ENCODE measurements around the gene SPATA16. TPM values are rescaled to one million over a fixed set of nuclear protein-coding genes. Genes with fewer than 3 reads are reported as not detected.
"Not testable (repeated sequence)": the region's sequence is repeated elsewhere in the genome, so short reads cannot be mapped to it uniquely, and the experiment has no call there.

SPATA16 gene
- total RNA-seq, 1 donor, result not detected

DNA sequence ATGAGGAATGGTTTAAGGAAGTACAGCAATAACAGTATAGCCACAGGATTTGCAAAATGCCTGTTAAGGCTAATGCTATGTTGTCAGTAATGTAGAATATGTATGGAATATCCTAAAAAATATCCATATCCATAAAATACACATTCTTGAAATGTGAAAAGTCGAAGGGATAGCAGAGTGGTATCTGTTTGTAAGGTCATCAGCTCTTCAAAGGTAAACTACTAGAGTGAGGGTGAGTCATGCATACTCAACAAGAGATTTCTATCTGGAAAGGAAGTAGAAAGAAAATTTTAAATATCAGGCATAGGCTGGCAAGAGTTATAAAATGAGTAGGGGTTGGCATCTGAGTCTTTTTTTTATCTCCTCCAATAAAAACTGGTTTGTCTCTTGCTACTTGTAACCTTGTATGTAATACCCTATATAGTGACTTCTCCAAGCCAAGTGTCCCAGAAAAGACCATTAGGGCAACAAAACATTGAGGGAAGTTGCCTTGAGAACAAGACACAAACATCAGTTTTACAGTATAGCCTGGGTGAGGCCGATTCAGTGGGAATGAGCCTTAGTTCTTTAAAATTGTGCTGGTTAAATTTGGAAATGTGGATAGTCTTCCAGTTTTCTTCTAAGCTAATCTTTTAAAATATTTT is 103.1 kb downstream of the SPATA16 start:
- H3K4me1 ChIP-seq (ENCODE audit: insufficient read depth, low read length), result no peaks in the 10 kb centered on the region

DNA sequence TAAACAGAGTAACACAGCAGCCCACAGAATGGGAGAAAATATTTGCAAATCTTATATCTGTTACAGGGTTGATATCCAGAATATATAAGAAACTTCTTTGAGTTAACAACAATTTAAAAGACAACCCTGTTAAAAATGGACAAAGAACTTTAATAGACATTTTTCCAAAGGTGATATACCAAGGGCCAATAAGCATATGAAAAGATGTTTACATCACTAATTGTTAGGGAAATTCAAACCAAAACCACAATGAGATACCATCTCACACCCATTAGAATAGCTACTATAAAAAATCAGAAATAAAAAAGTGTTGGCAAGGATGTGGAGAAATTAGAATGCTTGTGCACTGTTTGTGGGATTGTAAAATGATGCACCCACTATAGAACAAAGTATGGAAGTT is 110.8 kb downstream of the SPATA16 start:
- Histone ChIP-seq H3K9me3 (ENCODE audit: low read depth, low read length) (no peaks in the 10 kb centered on the region), H3K27me3 (ENCODE audit: insufficient read depth, low read length) (no peaks in the 10 kb centered on the region), H3K4me3 (ENCODE audit: low read length) (no peak overlapping the region), H3K4me1 (ENCODE audit: insufficient read depth, low read length) (no peaks in the 10 kb centered on the region)

More for the DNA sequence above, 103.1 kb downstream of the SPATA16 start:
- no peaks in the 10 kb centered on the region for H3K27me3 ChIP-seq (ENCODE audit: insufficient read depth, low read length)
- no peaks in the 10 kb centered on the region for H3K9me3 ChIP-seq (ENCODE audit: low read depth, low read length)
- H3K4me3 ChIP-seq (ENCODE audit: low read length), result no peak overlapping the region

DNA sequence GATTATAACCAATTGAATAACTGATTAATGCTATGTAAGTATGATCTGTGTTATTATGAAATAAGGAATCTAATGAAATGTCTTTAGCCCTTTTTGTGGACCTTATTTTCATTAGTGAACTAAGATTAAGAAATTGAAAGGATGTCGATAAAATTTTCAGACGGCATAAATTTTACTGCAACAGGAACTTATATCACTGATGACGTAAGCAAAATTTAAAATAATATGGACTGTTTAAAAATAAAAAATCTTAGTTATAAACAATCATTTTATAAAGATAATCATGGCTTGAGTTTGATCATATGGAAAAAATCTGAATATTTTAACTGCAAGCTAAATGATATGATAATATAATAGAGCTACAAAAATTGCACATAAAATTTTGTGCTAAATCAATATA is 112.7 kb downstream of the SPATA16 start:
- no peaks in the 10 kb centered on the region for H3K9me3 ChIP-seq (ENCODE audit: low read depth, low read length)
- no peaks in the 10 kb centered on the region for H3K27me3 ChIP-seq (ENCODE audit: insufficient read depth, low read length)
- no peak overlapping the region for H3K4me3 ChIP-seq (ENCODE audit: low read length)
- H3K4me1 ChIP-seq (ENCODE audit: insufficient read depth, low read length), result no peaks in the 10 kb centered on the region

DNA sequence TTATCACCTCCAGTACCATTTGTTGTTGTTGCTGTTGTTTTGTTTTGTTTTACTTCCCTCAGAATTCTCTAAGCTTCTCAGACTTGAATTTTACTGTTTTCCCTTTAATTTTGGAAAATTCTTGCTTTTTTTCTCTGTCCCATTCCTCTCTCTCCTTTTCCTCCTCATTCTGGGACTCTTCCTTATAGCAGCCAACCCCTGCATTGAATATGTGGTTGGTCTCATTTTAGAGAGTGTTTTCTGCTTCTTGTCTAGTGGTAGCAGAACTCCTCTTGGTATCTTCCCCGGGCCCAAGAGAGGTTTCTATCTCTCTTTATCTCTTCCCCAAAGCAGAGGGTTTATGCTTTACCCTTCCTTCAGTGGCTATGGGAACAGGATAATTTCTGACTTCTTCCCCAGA is 113.6 kb downstream of the SPATA16 start:
- H3K27me3 ChIP-seq (ENCODE audit: insufficient read depth, low read length), result no peaks in the 10 kb centered on the region
- H3K9me3 ChIP-seq (ENCODE audit: low read depth, low read length), result no peaks in the 10 kb centered on the region
- H3K4me3 ChIP-seq (ENCODE audit: low read length), result no peak overlapping the region
- no peaks in the 10 kb centered on the region for H3K4me1 ChIP-seq (ENCODE audit: insufficient read depth, low read length)

DNA sequence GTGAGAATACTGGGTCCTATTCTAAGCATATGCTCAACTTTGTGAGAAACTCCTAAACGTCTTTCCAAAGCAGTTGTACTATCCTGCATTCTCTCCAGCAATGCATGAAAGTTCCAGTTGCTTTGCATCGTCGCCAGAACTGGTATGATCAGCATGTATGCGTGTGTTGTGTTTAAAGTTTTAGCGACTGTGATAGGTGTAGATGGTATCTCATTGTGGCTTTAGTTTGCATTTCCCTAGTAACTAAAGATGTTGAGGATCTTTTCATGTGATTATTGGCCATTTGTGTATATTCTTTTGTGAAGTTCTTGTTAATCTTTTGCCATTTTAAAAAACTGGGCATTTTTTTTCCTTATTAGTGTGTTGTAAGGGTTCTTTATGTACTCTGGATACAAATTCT is 115.1 kb downstream of the SPATA16 start:
- Histone ChIP-seq H3K4me3 (ENCODE audit: low read length) (no peak overlapping the region), H3K27me3 (ENCODE audit: insufficient read depth, low read length) (no peaks in the 10 kb centered on the region), H3K9me3 (ENCODE audit: low read depth, low read length) (no peaks in the 10 kb centered on the region), H3K4me1 (ENCODE audit: insufficient read depth, low read length) (no peaks in the 10 kb centered on the region)

DNA sequence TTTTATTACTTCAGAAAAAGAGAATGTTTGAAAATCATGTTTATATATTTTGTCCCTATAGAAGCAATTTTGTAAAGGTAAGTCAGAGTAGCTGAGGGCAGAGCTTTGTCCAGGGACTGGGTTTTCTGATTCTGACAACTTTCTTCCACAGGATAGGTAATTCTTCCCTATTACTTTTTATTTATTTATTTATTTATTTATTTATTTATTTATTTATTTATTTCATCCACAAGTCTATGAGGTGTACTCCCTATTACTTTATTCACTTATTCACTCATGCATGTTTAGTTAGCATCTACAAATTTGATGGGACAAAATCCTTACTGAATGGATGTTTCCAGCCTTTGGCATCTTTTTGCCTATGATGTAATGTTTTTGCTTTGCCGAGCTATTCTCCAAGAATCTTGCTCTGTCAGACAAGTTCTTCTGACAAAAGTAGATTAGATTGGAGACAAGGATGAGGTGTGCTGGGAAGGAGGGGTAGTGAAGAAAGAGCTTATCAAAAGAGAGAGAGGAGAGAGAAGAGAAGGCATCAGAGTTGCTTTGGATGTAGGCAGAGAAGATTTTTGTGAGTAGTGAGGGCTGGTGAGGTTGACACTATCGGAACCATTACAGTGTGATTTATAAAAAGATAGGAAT is 119.4 kb downstream of the SPATA16 start:
- no peaks in the 10 kb centered on the region for H3K9me3 ChIP-seq (ENCODE audit: low read depth, low read length)
- H3K27me3 ChIP-seq (ENCODE audit: insufficient read depth, low read length), result no peaks in the 10 kb centered on the region
- no peaks in the 10 kb centered on the region for H3K4me1 ChIP-seq (ENCODE audit: insufficient read depth, low read length)

DNA sequence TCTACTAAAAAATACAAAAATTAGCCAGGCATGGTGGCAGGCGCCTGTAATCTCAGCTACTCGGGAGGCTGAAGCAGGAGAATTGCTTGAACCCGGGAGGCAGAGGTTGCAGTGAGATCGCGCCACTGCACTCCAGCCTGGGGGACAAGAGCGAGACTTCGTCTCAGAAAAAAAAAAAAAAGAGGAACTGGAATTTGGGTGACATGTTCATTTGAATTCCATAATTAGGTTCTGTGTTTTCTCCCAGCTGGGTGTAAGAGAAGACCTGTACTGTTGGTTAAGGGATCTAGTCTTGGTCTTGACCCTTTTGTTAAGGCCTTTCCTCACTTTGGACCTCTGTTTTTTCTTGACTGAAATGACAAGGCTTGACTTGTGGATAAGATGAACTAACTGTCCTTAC is 120.9 kb downstream of the SPATA16 start:
- not testable (repeated sequence) for H3K27me3 ChIP-seq (ENCODE audit: insufficient read depth, low read length); H3K9me3 ChIP-seq (ENCODE audit: low read depth, low read length); H3K4me3 ChIP-seq (ENCODE audit: low read length); H3K4me1 ChIP-seq (ENCODE audit: insufficient read depth, low read length)

More for the DNA sequence above, 119.4 kb downstream of the SPATA16 start:
- H3K4me3 ChIP-seq (ENCODE audit: low read length), result no peak overlapping the region

DNA sequence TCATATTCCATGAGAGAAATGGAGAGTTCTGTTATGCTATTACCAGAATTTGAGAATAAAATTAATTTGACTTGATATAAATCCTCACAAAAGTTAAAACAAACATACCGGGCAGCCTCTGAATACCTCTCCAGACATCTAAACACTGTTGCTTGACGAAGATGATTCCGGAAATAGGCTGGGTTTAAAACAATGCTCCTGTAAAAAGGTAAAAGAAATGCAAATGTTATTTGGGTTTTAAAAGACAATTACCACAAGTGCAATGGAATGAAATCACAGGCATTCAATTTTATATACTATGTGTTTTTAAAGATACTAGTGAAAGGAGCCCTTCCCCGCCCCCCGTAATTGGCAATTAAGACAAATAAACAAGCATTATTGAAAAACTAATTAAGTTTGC is 121.7 kb downstream of the SPATA16 start:
- H3K4me3 ChIP-seq (ENCODE audit: low read length), result no peak overlapping the region
- H3K4me1 ChIP-seq (ENCODE audit: insufficient read depth, low read length), result no peaks in the 10 kb centered on the region
- H3K9me3 ChIP-seq (ENCODE audit: low read depth, low read length), result no peaks in the 10 kb centered on the region
- H3K27me3 ChIP-seq (ENCODE audit: insufficient read depth, low read length), result no peaks in the 10 kb centered on the region

DNA sequence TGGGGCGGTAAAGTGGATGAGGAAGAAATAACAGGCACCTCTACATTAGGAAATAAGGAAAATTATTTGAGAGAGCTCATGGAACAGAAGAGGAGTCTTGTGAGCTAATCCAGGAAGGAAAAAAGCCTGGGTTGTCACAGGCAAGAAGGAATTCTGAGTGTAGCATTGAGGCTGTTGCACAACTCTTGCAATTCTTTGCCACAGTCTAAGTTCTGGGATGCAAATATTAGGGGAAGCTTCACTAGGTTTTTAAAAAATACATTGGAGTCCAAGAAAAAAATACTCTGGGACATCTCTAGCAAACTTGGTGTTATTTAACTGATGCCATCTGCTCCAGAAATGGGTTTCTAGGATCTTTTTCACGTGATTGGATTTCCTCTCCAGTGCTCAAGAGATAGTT is 122.3 kb downstream of the SPATA16 start:
- H3K4me1 ChIP-seq (ENCODE audit: insufficient read depth, low read length), result no peaks in the 10 kb centered on the region
- H3K27me3 ChIP-seq (ENCODE audit: insufficient read depth, low read length), result no peaks in the 10 kb centered on the region
- no peak overlapping the region for H3K4me3 ChIP-seq (ENCODE audit: low read length)
- no peaks in the 10 kb centered on the region for H3K9me3 ChIP-seq (ENCODE audit: low read depth, low read length)

DNA sequence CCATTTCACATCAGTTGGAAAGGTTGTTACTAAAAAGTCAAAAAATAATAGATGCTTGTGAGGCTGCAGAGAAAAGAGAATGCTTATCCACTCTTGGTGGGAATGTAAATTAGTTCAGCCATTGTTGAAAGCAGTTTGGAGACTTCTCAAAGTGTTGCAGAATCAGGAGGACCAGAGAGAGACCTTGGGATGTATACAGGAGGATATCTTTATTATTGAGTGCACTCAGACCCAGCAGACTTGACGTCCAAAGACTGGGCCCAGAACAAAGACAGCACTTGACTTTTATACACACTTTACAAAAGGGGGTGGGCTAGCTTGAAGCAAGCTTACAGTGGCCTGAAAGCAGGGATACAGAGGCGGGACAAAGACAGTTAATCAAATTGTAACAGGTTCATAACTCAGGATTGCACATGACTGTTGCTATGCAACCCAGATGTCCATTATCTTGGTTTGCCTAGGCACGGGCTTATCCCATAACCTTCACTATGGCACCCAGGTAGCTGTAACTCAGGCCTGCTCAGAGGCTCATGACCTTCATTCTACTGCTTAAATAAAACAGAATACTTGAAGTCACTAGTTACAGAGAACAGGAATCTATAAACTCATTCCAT is 127.7 kb downstream of the SPATA16 start:
- no peaks in the 10 kb centered on the region for H3K9me3 ChIP-seq (ENCODE audit: low read depth, low read length)
- H3K27me3 ChIP-seq (ENCODE audit: insufficient read depth, low read length), result no peaks in the 10 kb centered on the region
- no peak overlapping the region for H3K4me3 ChIP-seq (ENCODE audit: low read length)
- no peaks in the 10 kb centered on the region for H3K4me1 ChIP-seq (ENCODE audit: insufficient read depth, low read length)

DNA sequence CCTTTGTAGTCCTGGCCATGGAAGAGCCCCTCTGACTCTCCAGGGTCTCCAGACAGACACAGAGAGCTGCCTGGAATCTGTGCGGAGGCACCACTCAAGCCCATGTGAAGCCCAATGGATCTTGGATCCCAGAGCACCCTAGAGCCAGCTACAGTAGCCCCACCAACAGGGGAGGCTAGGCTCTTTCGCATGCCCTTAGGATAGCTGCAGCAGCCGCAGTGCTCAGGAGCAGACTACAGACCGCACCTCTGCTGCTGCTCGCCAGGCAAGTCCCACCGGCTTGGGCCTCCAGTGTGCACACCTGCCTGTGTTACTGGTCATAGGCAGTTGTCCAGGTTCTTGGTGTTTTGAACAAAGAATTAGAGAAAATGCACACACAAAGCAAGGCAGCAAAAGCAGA is 131.6 kb downstream of the SPATA16 start:
- no peaks in the 10 kb centered on the region for H3K9me3 ChIP-seq (ENCODE audit: low read depth, low read length)
- no peaks in the 10 kb centered on the region for H3K27me3 ChIP-seq (ENCODE audit: insufficient read depth, low read length)
- H3K4me1 ChIP-seq (ENCODE audit: insufficient read depth, low read length), result no peaks in the 10 kb centered on the region
- H3K4me3 ChIP-seq (ENCODE audit: low read length), result no peak overlapping the region

DNA sequence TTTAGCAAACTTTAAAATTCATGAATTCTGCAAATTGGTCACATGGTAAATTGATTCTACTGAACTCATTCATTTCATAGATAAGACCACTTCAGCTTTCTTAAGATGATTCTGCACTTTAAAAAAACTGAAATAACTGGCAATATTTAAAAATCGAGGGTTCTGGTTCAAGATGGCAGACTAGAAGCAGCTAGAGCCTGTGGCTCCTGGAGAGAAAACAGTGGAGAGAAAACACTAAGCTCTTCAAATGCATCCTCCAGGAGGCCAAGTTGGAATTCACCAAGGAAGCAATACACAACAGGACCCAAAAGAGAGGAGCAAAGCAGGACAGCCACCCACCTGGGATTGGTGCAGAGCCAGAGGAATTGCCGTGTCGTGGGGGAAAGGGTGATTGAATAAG is 132.1 kb downstream of the SPATA16 start:
- Histone ChIP-seq H3K4me3 (ENCODE audit: low read length) (no peak overlapping the region), H3K4me1 (ENCODE audit: insufficient read depth, low read length) (no peaks in the 10 kb centered on the region), H3K27me3 (ENCODE audit: insufficient read depth, low read length) (no peaks in the 10 kb centered on the region), H3K9me3 (ENCODE audit: low read depth, low read length) (no peaks in the 10 kb centered on the region)

DNA sequence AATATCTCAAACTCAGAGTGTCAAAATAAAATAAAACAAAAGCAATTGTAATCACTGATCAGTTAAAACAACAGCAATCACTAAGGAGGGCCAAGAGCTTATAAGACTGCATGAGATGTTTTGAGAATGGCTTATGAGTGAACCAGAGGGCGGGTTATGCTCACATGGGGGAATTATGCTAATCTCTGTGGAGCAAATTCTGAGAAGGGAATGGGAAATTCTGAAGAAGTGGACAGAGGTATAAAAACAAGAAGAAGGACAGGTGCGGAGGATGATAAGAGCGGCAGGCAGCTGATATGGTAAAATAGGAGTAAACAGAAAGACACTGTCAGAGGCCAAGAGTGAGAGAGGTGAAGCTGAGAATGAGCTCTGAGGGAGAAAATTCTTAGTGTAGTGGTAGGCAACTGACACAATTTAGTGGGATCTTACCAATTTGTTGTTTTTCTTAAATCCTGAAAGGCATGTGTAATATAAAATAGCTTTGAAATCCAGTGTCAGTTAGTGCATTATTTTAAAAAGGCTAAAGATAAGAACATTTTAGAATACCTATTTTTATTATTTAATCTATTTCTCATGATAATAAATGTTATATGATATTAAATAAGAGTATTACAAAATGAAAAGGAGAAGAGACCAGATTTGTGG is 133.8 kb downstream of the SPATA16 start:
- Histone ChIP-seq H3K27me3 (ENCODE audit: insufficient read depth, low read length) (no peaks in the 10 kb centered on the region), H3K4me1 (ENCODE audit: insufficient read depth, low read length) (no peaks in the 10 kb centered on the region), H3K9me3 (ENCODE audit: low read depth, low read length) (no peaks in the 10 kb centered on the region), H3K4me3 (ENCODE audit: low read length) (no peak overlapping the region)

DNA sequence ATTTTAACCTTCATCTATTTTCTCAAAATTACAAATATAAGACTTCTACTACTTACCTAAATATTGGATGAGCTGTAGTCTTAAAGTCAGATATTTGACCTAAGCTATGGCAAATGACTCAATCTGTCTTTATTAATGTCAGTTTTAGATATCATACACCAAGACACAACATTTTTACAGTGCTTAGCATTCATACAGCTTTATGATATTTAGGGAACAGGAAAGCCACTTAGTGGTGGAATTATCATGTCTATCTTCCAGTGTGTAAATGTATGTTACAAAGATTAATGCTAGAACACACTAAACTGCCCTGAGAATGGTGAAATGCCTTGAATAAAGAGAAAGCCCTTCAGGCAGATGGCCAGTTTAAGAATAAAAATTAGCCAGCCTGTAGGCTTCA is 135.0 kb downstream of the SPATA16 start:
- Histone ChIP-seq H3K9me3 (ENCODE audit: low read depth, low read length) (no peaks in the 10 kb centered on the region), H3K4me3 (ENCODE audit: low read length) (no peak overlapping the region), H3K4me1 (ENCODE audit: insufficient read depth, low read length) (no peaks in the 10 kb centered on the region), H3K27me3 (ENCODE audit: insufficient read depth, low read length) (no peaks in the 10 kb centered on the region)

DNA sequence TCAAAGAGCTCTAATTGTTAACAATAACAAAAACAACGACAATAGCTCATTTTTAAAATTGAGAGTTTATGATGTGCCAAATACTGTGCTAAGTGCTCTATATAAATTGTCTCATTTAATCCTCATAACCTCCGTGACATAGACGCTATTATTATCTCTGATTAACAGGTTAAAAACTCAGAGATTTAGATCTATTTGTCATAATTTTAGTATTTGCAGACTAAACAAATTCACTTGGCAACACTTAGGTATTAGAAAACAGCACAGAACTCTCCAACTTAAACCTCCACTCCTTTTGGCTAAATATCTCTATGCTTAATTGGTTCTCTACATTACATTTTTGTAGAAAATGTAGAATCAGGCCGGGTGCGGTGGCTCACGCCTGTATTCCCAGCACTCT is 136.4 kb downstream of the SPATA16 start:
- no peaks in the 10 kb centered on the region for H3K27me3 ChIP-seq (ENCODE audit: insufficient read depth, low read length)
- no peaks in the 10 kb centered on the region for H3K4me1 ChIP-seq (ENCODE audit: insufficient read depth, low read length)
- H3K4me3 ChIP-seq (ENCODE audit: low read length), result no peak overlapping the region
- H3K9me3 ChIP-seq (ENCODE audit: low read depth, low read length), result no peaks in the 10 kb centered on the region

Measured in mononuclear cell (primary cell).